ENCODE data around the gene SDS. TPM values are rescaled to one million over a fixed set of nuclear protein-coding genes. Genes with fewer than 3 reads are reported as not detected.

The SDS gene
- polyA plus RNA-seq, 1 donor = 0.31 TPM

DNA sequence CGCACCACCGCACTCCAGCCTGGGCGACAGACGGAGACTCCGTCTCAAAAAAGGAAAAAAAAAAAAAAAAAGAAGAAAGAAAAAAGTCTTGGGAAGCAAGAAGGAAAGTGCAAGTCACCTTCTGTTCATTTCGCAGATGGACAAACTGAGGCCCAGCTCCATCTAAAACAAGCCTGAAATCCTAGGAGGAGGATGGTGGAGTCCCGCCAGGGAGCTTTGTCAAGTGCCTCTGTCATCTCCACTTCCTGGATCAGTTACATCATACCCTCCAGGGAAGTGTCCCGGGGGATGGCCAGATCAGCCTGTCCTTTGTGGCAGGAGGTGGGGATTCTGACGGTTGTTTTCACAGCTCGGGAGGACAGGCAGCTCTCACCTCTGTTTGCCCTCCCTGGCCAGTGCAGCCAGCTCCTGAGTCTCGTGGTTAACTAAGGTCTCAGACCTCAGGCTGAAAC is 9.8 kb upstream of the SDS start:
- Histone ChIP-seq H3K4me1 (ENCODE audit: control insufficient read depth, insufficient read depth, low read length) (peaks cover 9% of the 10 kb centered on the region), H3K9me3 (ENCODE audit: control insufficient read depth, low read depth, low read length) (no peaks in the 10 kb centered on the region), H3K4me3 (ENCODE audit: low read length) (no peak overlapping the region), H3K36me3 (ENCODE audit: control insufficient read depth, insufficient read depth, low read length) (no peaks in the 10 kb centered on the region), H3K27ac (ENCODE audit: low read length) (no peak overlapping the region), H3K27me3 (ENCODE audit: control insufficient read depth, insufficient read depth, low read length) (no peaks in the 10 kb centered on the region)
- no CpG with 5 or more reads among the region's 11 CpGs for WGBS (ENCODE audit: insufficient coverage, low lambda C conversion rate)
- DNase-seq = no peak

DNA sequence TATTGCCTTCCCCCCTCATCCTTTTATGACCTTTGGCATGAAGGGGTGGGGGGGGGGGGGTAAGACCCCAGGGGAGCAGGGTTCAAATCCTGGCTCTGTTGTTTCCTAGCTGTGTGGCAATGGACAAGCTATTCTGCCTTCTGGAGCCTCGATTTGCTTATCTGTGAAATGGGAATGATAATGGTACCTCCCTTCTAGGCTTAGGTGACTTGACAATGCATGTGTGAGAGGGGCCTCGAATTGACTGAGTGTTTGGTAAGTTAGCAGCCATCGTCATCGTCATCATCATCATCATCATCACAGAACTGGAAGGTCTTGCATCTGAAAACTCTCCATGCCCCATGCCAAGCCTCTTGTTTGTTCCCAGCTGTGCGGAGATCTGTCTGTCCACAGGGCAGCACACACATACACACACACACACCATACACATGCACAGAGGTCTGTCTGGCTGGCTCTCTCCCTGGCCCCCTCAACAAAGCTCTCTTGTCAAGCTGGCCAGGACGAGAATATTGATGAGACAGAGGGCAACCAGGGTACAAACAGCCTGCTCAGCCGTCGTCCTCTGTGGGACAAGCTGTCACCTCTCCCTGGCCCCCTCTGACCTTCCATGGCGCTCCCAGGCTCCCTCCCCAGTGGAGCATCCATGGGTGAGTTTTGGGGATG is 5.9 kb upstream of the SDS start:
- no CpG with 5 or more reads among the region's 9 CpGs for WGBS (ENCODE audit: insufficient coverage, low lambda C conversion rate)
- no peak for DNase-seq
- no peaks in the 10 kb centered on the region for H3K4me1 ChIP-seq (ENCODE audit: control insufficient read depth, insufficient read depth, low read length)
- no peaks in the 10 kb centered on the region for H3K27me3 ChIP-seq (ENCODE audit: control insufficient read depth, insufficient read depth, low read length)
- no peak overlapping the region for H3K4me3 ChIP-seq (ENCODE audit: low read length)
- H3K36me3 ChIP-seq (ENCODE audit: control insufficient read depth, insufficient read depth, low read length) = no peaks in the 10 kb centered on the region
- H3K9me3 ChIP-seq (ENCODE audit: control insufficient read depth, low read depth, low read length) = no peaks in the 10 kb centered on the region
- H3K27ac ChIP-seq (ENCODE audit: low read length) = no peak overlapping the region

- WGBS (ENCODE audit: insufficient coverage, low lambda C conversion rate) = 86% methylated on average over 2 of the region's 11 CpGs
- no peaks in the 10 kb centered on the region for H3K4me1 ChIP-seq (ENCODE audit: control insufficient read depth, insufficient read depth, low read length)
- H3K27ac ChIP-seq (ENCODE audit: low read length) = no peak overlapping the region
- H3K4me3 ChIP-seq (ENCODE audit: low read length) = no peak overlapping the region
- DNase-seq = no peak
- no peaks in the 10 kb centered on the region for H3K9me3 ChIP-seq (ENCODE audit: control insufficient read depth, low read depth, low read length)
- no peaks in the 10 kb centered on the region for H3K36me3 ChIP-seq (ENCODE audit: control insufficient read depth, insufficient read depth, low read length)
- H3K27me3 ChIP-seq (ENCODE audit: control insufficient read depth, insufficient read depth, low read length) = no peaks in the 10 kb centered on the region
Measured at GRCh38 chr12:113408756-113409298, 5.1 kb upstream of the SDS start.

- H3K9me3 ChIP-seq (ENCODE audit: control insufficient read depth, low read depth, low read length) = no peaks in the 10 kb centered on the region
- H3K36me3 ChIP-seq (ENCODE audit: control insufficient read depth, insufficient read depth, low read length) = no peaks in the 10 kb centered on the region
- H3K4me1 ChIP-seq (ENCODE audit: control insufficient read depth, insufficient read depth, low read length) = no peaks in the 10 kb centered on the region
- no peak for DNase-seq
- no peaks in the 10 kb centered on the region for H3K27me3 ChIP-seq (ENCODE audit: control insufficient read depth, insufficient read depth, low read length)
- WGBS (ENCODE audit: insufficient coverage, low lambda C conversion rate) = no CpG with 5 or more reads among the region's 6 CpGs
- H3K4me3 ChIP-seq (ENCODE audit: low read length) = no peak overlapping the region
- no peak overlapping the region for H3K27ac ChIP-seq (ENCODE audit: low read length)
Measured at GRCh38 chr12:113407931-113408600, 4.4 kb upstream of the SDS start.

- Histone ChIP-seq H3K36me3 (ENCODE audit: control insufficient read depth, insufficient read depth, low read length) (no peaks in the 10 kb centered on the region), H3K4me3 (ENCODE audit: low read length) (no peak overlapping the region), H3K27me3 (ENCODE audit: control insufficient read depth, insufficient read depth, low read length) (no peaks in the 10 kb centered on the region), H3K9me3 (ENCODE audit: control insufficient read depth, low read depth, low read length) (no peaks in the 10 kb centered on the region), H3K4me1 (ENCODE audit: control insufficient read depth, insufficient read depth, low read length) (no peaks in the 10 kb centered on the region), H3K27ac (ENCODE audit: low read length) (no peak overlapping the region)
- WGBS (ENCODE audit: insufficient coverage, low lambda C conversion rate) = no CpG with 5 or more reads among the region's 3 CpGs
- no peak for DNase-seq
Measured at GRCh38 chr12:113405694-113406093, 2.0 kb upstream of the SDS start.

- no CpG with 5 or more reads among the region's 23 CpGs for WGBS (ENCODE audit: insufficient coverage, low lambda C conversion rate)
- Histone ChIP-seq H3K27me3 (ENCODE audit: control insufficient read depth, insufficient read depth, low read length) (peaks cover 4% of the 10 kb centered on the region), H3K4me3 (ENCODE audit: low read length) (no peak overlapping the region), H3K4me1 (ENCODE audit: control insufficient read depth, insufficient read depth, low read length) (no peaks in the 10 kb centered on the region), H3K9me3 (ENCODE audit: control insufficient read depth, low read depth, low read length) (no peaks in the 10 kb centered on the region), H3K27ac (ENCODE audit: low read length) (no peak overlapping the region), H3K36me3 (ENCODE audit: control insufficient read depth, insufficient read depth, low read length) (no peaks in the 10 kb centered on the region)
- no peak for DNase-seq
Measured at GRCh38 chr12:113402586-113403260, 964 bp downstream of the SDS start.

DNA sequence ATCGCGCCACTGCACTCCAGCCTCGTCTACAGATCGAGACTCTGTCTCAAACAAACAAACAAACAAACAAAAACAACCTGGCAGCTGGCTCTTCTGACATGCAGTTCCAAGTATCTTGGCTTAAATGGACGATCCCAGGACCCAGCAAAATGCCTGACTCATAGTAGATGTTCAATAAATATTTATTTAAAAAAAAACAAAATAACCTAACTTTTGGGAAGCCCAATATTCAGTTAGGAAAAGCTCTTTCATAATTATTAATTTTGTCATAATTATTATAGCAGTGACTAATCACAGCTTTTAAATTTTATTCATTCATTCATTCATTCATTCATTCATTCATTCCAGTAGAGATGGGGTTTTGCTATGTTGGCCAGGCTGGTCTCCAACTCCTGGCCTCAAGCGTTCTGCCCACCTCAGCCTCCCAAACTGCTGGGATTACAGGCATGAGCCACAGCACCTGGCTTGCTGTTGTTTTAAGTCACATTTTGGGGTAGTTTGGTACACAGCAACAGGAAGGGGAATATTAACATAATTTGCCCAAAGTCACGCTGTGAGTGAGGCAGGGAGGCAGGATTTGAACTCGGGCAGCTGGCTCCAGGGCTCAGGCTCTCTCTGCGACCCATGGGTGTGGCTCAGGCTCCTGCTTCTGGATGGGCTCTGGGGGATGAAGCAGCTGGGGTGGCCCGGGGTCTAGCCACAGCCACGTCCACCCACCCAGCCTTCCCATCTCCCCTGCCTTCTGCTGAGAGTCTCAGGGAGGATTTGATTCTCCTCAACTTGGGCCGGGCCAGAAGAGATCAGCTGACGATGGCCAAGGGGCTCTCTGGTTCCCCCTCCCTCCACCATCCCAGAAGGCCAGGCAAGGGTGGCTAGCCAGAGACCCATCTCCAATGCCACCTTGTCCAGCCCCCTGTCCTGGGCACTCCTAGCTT is 2.4 kb downstream of the SDS start:
- Histone ChIP-seq H3K27ac (ENCODE audit: low read length) (no peak overlapping the region), H3K9me3 (ENCODE audit: control insufficient read depth, low read depth, low read length) (no peaks in the 10 kb centered on the region), H3K36me3 (ENCODE audit: control insufficient read depth, insufficient read depth, low read length) (no peaks in the 10 kb centered on the region), H3K27me3 (ENCODE audit: control insufficient read depth, insufficient read depth, low read length) (peaks cover 12% of the 10 kb centered on the region), H3K4me3 (ENCODE audit: low read length) (no peak overlapping the region), H3K4me1 (ENCODE audit: control insufficient read depth, insufficient read depth, low read length) (no peaks in the 10 kb centered on the region)
- WGBS (ENCODE audit: insufficient coverage, low lambda C conversion rate) = no CpG with 5 or more reads among the region's 13 CpGs
- DNase-seq = no peak

- Histone ChIP-seq H3K27me3 (ENCODE audit: control insufficient read depth, insufficient read depth, low read length) (peaks cover 12% of the 10 kb centered on the region), H3K27ac (ENCODE audit: low read length) (no peak overlapping the region), H3K4me1 (ENCODE audit: control insufficient read depth, insufficient read depth, low read length) (no peaks in the 10 kb centered on the region), H3K36me3 (ENCODE audit: control insufficient read depth, insufficient read depth, low read length) (no peaks in the 10 kb centered on the region), H3K4me3 (ENCODE audit: low read length) (no peak overlapping the region), H3K9me3 (ENCODE audit: control insufficient read depth, low read depth, low read length) (no peaks in the 10 kb centered on the region)
- no peak for DNase-seq
- no CpG with 5 or more reads among the region's 4 CpGs for WGBS (ENCODE audit: insufficient coverage, low lambda C conversion rate)
Measured at GRCh38 chr12:113400362-113400761, 3.3 kb downstream of the SDS start.

- Histone ChIP-seq H3K27me3 (ENCODE audit: control insufficient read depth, insufficient read depth, low read length) (peaks cover 12% of the 10 kb centered on the region), H3K4me1 (ENCODE audit: control insufficient read depth, insufficient read depth, low read length) (no peaks in the 10 kb centered on the region), H3K4me3 (ENCODE audit: low read length) (no peak overlapping the region), H3K27ac (ENCODE audit: low read length) (no peak overlapping the region), H3K36me3 (ENCODE audit: control insufficient read depth, insufficient read depth, low read length) (no peaks in the 10 kb centered on the region), H3K9me3 (ENCODE audit: control insufficient read depth, low read depth, low read length) (no peaks in the 10 kb centered on the region)
- no CpG with 5 or more reads among the region's 12 CpGs for WGBS (ENCODE audit: insufficient coverage, low lambda C conversion rate)
- no peak for DNase-seq
Measured at GRCh38 chr12:113399490-113399889, 4.2 kb downstream of the SDS start.
